ENCODE results near the gene KCNMA1.

Gene KCNMA1

DNA sequence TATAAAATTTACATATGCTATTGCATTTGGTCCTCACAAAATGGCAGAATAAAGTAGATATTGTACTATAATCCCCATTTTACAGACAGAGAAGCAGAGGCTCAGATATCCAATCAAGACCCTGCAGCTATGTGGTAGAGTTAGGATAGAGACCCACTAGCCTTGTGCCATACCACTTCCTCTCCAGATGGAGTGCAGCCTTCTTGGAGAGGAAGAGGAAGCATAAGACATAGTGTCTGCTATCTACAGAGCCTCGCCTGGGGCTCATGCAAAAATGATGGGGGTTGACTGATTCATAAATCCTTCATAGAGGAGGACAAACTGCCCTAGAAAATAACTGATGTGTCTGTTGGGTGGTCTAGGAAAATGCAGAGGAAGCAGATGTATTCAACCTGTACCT is 447.3 kb downstream of the KCNMA1 start:
- no peak for DNase-seq

DNA sequence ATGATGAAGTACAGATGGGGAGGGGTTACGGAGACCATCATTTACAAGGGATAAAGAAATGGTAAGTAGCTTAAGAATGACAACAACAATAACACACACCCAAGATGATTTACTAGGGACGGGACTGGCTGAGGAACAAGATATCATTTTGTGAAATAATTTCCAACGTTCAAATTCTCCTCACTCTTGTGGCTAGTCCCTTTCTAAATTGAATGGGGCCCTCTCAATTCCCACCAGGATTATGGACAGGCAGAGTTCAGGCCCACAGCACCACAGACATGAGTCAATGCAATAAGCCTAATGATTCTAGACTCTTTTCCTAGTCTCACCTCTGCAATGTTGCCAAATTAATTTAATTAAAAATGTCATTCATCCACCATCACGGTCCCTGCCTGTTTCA is 448.1 kb downstream of the KCNMA1 start:
- no peak for DNase-seq

DNA sequence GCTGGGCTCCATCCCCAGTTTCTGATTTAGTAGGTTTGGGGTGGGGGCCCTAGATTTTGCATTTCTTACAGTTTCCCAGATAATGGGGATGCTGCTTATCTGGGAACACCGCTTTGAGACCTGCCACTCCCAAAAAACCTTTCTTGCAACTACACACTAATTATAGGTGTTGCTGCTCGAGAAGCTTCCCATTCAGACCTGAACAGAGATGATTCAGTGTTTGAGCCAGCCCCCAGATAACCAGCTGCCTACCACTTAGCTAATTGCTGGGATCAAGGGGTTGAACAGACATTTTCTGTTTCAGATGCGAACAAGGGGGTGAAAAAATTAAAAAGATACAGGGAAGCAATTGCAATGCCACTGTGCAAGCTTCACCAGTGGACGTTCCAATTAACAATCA is 448.5 kb downstream of the KCNMA1 start:
- no peak for DNase-seq

DNA sequence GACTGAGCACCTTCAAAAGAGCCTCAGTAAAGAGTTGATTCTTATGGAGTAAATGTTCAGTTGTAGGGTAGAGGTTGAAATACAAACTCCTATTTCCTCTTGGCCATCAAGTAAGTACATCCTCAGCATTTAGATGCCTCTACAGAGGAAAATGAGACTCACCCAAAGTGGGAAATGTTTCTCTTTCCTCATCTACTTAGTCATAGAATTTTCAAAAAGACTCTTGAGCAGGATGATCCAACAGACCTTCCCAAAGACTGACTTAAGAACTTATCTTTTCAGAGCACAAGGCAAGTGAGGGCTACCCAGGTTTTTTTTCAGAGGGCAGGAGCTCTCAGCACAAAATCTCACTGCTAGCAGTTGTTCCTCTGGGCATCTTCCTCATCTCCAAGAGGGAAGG is 449.1 kb downstream of the KCNMA1 start:
- no peak for DNase-seq

DNA sequence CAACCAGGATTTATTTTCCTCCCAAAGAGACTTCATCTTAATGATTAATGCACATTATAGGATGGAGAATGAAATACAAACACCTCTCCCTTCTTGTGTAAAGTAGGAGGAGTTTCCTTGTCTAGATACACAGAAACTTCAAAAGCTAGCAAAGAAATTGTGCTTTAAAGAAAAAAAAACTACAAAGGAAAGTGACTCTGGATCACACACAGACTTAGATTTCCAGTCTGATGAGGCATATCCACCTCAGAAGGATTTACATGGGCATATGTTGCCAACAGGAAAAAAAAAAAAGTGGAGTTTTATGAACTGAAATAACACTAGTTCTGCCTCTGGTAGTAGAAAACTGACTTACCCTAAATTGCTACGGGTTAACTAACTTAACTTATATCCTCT is 449.6 kb downstream of the KCNMA1 start:
- no peak for DNase-seq

DNA sequence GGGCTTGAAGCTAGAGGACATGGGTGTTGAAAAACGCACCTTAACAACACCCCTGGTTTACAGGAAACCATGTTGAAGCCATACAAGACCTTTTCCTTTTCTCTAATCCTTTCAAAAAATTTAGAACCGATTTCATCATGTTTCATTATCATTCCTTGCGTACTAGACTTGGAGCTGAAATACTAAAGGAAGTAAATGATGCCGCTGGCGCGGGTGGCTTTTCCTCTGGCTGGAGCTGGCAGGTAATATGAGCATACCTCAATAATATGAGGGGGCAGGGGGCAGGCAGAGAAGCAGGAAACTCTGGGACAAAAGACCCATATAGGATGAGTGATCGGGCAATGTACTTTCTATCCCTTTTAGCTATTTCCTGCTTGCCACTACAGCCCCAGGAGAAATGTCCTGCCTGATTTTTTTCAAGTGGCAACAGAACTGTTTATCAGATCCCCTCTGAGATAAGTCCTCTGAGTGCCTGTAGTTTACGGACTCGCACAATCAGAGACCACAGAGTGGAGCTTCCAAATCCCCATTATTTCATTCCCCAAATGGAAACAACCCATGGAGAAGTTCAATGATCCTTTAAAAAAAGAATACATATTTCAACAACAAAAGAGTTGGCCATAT is 450.1 kb downstream of the KCNMA1 start:
- no peak for DNase-seq

DNA sequence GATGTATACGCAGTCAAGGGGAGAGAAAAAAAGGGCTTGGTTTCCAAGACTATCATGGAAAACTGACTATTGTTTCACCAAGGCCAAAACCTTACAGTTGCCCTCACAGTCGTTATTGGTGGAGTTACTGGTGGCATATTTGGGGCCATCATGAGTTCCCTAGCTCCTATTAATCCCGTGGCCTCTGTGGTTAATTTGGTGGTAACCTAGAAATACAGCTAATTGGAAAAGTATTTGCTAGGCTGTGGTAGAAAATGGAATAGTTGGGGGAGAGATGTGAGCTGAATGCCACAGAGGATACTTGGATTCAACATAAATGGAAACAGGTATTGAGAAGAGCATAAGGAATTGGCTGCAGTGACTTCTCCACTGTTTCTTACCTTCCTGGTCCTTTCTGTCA is 450.7 kb downstream of the KCNMA1 start:
- DNase-seq, result no peak

DNA sequence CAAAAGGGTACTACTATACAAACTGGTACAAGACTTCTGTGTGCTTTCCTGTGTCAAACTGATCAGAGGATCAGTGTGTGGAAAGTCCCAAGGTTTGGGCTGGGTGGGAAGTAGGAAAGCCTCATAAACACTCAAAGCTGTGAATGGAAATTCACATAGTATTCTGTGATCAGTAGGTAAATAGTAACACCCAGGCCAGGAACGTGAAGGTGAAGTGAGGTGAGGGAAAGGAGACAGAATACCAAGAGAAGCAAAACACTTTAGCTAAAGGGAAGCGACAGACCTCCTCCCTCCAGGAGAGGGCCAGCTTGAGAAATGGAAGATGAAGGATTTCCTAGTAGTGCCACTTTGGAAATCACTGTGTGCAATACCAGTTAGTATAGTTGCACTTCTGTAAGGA is 451.9 kb downstream of the KCNMA1 start:
- DNase-seq, result no peak

DNA sequence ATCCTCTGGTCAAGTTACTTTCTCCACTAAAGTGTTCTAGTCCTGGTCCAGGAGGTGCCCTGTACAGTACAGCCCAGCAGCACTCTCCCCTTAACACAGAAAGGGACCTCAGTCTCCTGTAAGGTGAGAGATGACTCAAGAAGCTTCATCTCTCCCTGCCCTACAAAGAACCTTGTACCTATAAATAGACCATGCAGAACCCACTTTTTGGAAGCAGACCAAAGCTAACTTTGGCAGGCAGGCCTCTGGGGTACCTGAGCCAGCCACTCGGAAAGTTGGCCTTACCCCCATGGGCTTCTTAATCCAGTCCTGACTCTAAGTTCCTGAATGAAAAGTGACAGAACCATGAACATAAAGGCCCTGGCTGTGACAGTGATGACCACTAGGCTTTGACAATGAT is 454.8 kb downstream of the KCNMA1 start:
- no peak for DNase-seq

DNA sequence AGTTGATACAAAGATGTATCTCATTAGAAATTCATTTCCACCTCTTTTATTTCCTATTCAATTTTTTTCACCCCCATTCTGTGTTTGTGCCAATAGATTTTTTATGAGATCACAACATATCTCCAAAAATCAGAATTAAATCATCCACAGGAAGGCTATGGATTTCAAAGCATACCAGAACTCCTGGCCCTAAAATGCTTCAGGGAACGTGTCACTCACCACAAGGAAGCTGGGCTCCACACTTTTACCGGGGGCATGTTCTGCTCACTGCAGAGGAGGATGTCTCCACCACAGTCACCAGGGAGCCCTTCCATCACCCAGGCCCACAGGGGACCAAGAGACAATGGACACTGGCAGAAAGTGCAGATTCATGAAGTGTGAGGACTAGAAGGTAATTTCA is 456.8 kb downstream of the KCNMA1 start:
- no peak for DNase-seq

DNA sequence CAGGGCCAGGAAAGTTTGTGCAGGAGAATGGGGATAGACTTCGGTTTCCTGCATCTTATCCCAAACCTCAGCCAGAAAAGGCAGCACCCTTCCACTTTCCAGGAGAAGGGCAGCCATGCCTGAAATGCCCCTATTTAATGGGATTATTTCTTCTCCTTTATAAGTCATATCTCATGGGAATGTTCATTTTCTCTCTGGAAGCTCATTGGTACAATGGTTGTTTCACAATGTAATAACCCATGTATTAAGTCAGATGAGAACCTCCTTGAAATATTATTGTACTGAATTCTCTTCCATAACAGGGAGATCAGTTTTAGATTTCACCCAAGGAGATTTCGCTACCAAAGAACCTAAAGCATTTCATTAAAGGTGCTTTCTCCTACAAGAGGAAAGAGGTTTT is 457.5 kb downstream of the KCNMA1 start:
- DNase-seq, result no peak

DNA sequence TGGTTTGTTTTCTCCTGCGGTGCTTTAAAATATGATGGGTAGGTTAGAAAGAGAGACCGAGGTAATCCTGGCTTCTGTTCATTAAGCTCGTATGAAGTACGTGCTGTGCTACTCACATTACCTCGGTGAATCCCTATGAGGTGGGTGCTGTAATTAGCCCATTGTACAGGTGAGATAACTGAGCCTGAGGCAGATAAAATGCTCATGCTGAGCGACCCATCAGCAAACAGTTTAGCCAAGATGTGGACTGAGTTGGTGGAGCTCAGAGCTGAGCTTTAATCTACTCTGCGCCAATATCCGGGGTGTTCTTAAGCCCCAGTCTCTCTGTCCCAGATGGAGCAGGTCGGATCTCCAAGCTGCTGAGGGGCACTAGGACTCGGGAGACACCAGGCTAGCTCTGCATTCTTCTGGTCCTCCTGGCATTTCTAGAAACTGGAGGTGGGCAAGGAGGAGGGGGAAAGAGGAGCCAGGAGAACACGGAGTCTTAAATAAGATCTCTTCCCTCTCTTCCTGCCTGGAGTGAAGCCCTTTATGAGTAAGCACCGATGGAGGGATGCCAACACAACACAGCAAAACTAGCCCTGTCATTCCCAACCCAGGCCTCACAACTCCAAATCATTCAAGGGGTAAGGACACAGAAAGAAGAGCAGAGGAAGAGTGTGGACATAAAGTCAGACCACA is 458.5 kb downstream of the KCNMA1 start:
- no peak for DNase-seq

DNA sequence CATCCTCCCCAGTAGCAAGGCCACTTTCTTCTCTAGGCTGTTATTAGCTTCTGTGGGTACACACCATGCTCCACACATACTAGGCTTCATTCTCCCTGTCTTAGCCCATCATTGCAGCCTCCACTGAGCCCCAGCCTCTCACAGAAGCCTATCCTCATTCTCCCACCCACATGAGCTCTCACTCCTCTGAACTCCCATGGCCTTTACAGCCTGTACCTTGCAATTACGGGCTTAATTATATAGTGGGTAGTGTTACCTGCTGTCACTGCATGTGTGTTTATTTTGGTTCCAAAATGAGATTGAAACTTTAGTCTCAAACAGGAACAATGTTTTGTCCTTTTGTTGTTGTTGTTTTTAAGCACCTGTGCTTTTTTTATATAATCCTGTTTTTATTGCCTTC is 460.0 kb downstream of the KCNMA1 start:
- DNase-seq, result no peak

DNA sequence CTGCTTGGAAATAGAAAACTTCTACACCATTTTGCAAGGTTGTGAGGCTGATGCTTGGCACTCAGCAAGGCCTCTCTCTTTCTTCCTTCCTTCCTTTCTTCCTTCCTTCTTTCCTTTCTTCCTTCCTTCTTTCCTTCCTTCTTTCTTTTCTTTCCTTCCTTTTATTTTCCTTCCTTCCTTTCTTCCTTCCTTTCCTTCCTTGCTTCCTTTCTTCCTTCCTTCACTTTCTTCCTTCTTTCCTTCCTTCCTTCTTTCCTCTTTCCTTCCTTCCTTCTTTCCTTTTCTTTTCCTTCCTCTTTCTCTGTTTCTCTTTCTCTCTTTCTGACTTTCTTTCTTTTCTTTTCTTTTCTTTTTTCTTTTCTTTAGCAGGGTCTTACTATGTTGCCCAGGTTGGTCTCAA is 460.4 kb downstream of the KCNMA1 start:
- DNase-seq, result no peak

DNA sequence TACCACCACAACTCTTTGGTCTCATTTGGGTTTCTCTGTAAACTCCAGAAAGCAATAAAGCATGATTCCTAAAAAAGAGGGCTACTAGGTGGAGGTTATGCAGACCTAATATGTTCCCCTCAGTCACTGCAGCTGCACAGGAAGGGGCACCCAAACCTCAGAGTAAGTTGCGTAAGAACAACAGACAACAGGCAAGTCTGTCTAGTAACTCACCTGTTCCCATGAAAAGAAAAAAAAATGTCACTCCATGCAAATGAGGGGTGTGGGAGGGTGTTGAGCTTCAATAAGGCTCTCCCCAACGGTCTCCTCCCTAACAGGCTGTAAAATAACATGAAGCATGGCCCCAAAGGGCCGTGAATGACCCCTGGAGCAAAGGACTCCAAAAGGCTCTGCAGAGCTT is 461.4 kb downstream of the KCNMA1 start:
- DNase-seq, result no peak

DNA sequence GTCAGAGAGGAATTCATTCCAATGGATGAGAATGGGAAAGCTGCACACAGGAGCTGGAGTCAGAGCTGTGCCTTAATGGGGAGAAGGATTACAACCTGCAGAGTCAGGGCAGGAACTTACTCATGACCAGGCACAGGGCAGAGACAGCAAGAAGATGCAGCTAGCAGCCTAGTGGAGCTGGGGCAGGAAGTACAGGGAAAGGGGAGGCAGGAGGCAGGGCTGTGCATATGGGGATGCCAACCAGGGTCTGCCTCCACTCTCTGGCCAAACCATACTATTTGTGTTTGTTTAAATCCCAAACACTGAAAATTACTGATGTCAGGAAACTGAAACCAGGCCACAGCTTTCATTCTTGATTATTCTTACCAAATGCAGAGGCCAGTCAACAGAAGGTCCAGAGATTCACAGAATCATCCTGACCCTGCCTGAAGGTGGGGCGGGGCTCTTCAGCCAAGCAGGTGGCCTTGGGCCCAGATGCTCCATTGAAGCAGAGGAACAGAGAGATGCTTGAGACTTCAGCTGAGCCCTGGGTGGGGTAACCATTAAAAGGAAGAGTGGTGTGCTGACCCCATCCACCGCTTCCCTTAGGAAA is 461.9 kb downstream of the KCNMA1 start:
- DNase-seq, result no peak

DNA sequence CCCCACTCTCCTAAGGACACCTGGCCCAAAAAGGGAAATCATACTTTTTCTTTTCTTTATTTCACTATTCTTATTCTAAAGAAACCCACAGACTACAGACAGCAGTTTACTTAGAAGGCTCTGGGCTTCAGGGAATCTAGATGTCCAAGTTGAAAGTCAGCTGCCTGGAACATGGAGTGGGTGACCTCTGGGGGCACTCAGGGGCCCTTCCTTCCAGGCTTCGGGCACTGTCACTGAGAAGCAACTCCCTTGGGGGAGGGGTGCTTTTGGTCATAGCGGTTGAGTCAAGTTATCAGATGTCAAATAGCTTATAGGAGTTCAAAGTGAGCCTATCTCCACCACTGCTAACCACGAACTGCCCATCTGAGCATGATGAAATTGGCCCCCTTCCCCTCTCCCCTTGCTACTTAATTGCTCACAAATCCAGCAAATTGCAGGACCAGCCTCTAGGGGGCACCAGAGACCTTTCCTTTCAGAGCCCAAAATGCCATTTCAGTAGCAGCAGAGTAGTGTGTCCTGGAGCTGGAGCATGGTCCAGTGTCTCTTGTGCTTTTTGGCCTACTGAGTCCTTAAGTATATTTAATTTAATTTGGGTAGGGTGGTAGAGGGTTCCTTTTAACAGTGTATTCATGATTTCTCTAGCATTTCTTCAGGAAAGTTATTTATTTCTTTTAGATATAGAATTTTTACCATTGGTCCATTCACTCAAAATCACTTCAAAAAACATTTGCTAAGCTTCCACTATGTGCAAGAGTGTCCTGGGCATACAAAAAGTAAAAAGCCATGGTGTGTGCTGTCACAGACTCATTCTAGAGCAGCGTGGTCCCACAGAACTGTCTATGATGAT is 463.8 kb downstream of the KCNMA1 start:
- DNase-seq, result peak; percentile 68 to 70

DNA sequence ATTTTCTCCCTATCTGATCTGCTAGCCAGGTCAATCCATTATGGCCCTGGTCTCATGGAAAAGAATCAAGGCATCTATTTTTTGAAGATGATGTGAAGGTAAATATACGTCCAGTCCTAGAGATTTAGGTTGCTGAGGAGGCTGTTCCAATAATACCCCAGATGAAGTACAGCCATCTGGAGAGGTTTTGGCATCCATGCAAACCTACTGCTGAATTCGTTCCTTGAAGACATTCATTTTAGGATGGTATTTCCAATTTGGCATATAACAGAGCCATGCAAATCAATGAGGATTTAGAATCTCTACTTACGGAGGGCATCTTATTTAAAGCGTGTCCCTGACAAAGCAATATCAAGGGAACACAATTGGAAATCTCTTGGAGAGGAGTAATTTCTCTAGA is 465.5 kb downstream of the KCNMA1 start:
- no peak for DNase-seq

DNA sequence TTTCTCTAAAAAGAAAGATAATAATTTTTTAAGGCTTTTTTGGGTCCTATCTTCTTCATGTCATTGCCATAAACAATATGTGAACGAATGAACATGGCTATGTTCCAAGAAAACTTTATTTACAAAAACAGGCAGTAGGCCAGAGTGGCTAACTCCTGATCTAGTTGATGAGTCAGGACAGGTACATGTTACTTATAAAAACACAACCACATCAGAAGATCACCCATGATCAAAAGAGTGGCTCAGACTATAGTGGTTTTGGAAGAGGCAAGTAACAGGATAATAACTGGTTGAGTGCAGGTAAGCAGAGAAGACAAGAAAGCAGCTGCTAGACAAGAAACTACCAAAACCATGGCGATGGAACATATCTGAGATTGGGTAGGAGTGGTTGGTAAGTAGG is 468.7 kb downstream of the KCNMA1 start:
- no peak for DNase-seq

DNA sequence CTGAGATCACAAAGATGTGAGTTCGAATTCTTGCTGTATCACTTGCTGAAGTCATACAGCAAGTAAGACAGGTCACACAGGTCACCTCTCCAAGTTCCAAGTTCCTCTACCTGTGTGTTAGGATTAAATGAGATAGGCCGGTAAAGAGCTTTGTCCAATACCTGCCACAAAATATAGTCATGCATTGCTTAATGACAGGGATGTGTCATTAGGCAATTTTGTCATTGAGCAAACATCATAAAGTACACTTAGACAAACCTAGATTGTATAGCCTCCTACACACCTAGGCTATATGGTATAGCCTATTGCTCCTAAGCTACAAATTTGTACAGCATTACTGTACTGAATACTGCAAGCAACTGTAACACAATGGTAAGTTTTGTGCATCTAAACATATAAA is 469.4 kb downstream of the KCNMA1 start:
- no peak for DNase-seq

DNA sequence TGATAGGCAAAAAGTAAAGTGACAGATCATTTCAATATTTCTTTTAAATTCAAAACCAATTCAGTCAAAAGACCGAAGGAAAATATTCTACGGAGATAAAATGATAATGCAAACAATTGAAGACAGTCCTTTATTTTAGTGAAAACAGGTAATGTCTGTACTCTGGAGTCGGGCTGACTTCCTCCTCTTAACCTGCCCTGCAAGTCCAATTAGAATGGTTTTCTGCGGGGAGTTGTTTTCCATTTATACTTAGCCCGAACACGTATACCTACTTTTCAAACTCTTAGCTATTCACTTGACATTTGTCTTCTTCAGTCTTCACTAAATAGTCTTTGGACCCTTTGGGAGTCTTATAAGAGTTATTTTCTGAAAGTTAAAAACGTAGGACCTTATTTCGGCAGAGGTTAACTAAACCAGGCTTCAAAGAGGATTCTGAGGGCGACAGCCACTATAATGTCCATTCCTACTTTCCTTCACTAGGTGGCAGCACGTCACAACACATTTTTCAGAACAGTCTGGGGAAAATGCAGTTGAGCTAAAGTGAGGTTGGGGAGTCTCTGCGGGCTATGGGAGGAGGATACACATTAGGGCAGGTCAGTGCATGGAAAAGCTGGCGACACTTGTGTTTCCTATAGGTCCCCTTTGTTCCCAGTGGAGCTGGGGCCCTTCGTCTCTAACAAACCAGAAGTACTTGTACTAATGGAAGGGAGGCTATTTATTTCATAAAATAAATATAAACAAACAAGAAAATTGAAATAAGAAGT is 472.0 kb downstream of the KCNMA1 start:
- DNase-seq, result peak; percentile 12 to 26

DNA sequence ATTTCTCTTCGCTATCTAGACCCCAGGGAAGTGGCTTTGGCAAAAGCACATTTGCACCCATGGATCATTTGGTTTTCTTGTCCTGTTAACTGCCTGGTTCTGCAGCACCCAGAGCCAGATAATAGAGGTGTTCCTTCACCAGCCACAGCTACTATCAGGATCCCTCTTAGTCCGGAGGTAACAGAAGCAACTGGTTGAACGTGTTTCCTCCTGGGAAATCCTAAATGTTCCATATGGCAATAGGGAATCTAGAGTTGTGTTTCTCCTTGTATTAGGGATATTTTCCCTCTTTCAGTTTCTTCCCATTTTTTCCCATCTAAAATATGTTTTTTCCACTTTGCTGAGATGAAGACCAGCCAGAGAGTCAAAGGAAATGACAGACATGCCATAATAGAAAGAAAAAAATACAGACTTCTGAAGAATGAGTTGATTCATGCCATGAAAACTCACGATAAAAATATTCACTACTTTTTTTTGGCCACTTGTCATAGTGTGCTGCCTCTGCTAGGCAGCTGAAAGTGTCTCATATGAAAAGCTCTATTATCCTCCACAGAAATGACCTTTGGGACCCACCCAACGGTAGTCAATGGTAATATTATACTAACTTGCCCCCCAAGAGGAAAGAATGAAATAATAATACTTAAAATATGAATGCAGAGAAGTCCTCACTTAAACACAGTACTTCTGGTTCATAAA is 472.8 kb downstream of the KCNMA1 start:
- no peak for DNase-seq

All from stimulated activated CD4-positive, alpha-beta T cell treated with anti-CD3 and anti-CD28 coated beads, Interleukin-2, amount 100 ng/mL, for 48 hours (primary cell).